DMS153 (cell line): ENCODE data around the gene WAPL.
"Not testable (repeated sequence)": the region's sequence is repeated elsewhere in the genome, so short reads cannot be mapped to it uniquely, and the experiment has no call there.

ENCODE experiments used
- DNase-seq: peaks from one replicate; lab custom pipeline; 2025; lab: John Stamatoyannopoulos, UW

WAPL gene

DNA sequence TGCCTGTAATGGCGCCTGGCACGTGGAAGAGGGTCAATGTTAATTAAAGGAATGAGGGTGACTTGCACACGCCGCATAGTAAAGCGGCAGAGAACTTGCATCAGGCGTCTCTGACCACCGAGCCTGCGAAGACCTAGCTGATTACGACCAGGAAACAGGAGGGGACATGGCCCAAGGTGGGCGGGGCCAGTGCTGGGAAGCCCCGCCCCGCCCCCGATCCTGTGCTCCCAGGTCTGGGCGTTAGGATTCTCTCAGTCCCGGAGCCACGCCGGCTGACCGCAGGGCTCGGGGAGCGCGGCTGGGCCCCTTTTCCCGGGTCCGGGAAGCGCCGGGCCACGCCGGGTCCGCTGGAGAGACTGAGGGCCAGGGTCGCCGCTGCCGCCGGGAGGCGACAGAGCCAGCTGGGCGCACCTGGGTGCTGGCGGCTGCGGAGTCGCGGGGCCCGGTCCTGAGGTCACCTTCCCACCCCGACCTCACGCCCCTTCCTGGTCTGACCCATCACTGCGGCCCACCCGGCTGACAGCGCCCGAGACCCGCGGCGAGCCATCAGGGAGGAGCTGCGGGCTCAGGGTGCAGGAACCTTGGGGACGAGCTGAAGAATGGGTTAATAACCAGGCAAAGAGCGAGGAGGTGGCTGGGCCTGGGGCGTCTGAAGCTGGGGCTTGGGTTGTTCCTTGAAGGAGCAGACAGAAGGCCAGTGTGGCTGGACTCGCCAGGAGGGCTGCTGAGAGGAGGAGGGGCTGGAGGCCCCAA, 132.0 kb downstream of the WAPL start:
- DNase-seq = no peak

DNA sequence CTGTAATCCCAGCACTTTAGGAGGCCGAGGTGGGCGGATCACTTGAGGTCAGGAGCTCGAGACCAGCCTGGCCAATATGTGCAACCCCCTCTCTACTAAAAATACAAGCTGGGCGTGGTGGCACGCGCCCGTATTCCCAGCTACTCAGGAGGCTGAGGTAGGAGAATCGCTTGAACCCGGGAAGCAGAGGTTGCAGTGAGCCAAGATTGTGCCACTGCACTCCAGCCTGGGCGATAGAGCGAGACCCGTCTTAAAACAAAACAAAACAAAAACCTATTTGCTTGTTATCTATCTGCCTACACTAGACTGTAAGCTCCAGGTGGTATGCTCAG, 132.5 kb downstream of the WAPL start:
- DNase-seq = not testable (repeated sequence)

DNA sequence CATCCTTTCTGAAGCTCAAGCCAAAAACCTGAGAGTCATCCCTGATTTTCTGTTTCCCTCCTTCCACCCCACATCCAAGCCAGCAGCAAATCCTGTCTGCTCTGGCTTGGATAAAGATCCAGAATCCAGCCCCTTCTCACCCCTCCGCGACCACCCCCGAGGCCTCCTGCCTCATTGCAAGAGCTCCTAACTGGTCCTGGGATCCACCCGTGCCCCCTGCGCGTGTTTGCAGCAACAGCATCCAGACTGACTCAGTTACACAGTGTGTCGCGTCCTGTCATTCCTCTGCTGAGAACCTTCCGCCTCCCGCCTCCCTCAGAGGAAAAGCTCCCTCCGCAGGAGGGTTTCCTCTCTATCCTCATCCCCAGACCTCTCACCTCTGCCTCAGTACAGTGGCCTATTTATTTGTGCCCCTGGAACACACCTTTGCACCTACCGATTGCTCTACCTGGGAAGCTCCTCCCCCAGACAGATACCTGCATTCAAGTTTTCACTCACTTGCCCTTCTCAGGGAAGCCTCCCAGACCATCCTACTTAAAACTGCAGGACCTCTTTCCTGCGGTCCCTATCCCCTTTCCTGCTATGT, 133.4 kb downstream of the WAPL start:
- DNase-seq = no peak

DNA sequence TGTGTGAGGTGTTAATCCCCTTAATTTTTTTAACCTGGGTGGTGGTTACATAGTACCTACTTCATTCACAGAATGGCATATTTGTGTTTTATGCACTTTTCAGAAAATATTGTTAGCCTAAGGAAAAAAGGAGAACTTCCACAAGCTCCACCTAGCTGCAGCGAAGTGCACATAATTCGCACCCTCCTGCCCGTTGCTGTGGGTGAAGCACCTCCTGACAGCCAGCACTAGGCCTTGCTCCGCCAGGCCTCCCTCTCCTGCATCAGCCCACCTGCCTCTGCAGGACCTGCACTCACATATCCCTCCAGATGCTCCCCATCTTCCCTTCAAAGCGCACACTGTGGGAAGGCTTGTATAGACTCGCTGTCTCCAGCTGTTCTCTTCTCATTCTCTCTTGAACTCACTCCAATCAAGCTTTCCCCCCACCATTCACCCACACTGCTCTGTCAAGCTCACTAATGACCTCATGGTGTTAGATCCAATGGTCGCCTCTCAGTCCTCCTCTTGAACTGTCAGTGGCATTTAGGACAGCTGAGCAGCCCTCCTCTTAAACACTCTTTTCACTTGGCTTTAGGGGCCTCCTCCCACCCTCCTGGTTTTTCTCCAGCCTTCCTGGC, 134.3 kb downstream of the WAPL start:
- DNase-seq = no peak

DNA sequence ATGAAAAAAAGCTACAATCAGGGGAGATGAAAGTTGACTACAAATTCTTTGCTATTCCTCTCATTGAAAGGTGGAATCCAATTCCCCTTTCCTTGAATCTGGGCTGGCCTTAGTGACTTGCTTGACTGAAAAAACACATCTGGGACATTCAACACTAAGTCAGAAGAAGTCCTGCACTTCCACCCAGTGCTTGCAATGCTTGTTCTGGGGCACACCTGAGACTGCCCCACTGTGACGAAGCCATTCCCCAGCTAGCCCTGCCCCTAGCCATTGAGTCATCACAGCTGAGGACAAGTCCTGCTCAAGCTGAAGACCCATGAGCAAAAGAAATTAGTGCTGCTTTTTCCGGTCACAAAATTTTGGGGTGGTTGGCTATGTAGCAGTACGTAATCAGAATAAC, 135.8 kb downstream of the WAPL start:
- DNase-seq = no peak
